IPS-15b (cell line): ENCODE results near the gene NUP50.

Experiments
- H3K27me3 ChIP-seq: one replicate; pipeline ENCODE4 v1.6.1; 2013; ENCODE audit warnings: low read length; ENCODE audit not compliant: control insufficient read depth, insufficient read depth
- H3K36me3 ChIP-seq: one replicate; pipeline ENCODE4 v1.6.1; 2013; ENCODE audit warnings: low read length; ENCODE audit not compliant: control insufficient read depth, insufficient read depth
- H3K4me1 ChIP-seq: one replicate; pipeline ENCODE4 v1.6.1; 2013; ENCODE audit warnings: mild to moderate bottlenecking, low read length; ENCODE audit not compliant: control insufficient read depth, insufficient read depth
- H3K4me3 ChIP-seq: one replicate; pipeline ENCODE4 v1.5.1; 2013; ENCODE audit warnings: low read depth, low read length
- H3K9ac ChIP-seq: one replicate; pipeline ENCODE4 v1.6.1; 2013; ENCODE audit warnings: low read depth, mild to moderate bottlenecking, low read length
- H3K9me3 ChIP-seq: one replicate; pipeline ENCODE4 v1.6.1; 2013; ENCODE audit warnings: mild to moderate bottlenecking, low read length; ENCODE audit not compliant: control insufficient read depth, insufficient read depth

Gene NUP50

GRCh38 chr22:45164270-45165088, 754 bp downstream of the NUP50 start:
- Histone ChIP-seq H3K9ac (peak overlapping the region; percentile 76), H3K27me3 (no peaks in the 10 kb centered on the region), H3K36me3 (peaks cover 8% of the 10 kb centered on the region), H3K9me3 (no peaks in the 10 kb centered on the region), H3K4me3 (peak overlapping the region; percentile 77), H3K4me1 (peaks cover 10% of the 10 kb centered on the region)

DNA sequence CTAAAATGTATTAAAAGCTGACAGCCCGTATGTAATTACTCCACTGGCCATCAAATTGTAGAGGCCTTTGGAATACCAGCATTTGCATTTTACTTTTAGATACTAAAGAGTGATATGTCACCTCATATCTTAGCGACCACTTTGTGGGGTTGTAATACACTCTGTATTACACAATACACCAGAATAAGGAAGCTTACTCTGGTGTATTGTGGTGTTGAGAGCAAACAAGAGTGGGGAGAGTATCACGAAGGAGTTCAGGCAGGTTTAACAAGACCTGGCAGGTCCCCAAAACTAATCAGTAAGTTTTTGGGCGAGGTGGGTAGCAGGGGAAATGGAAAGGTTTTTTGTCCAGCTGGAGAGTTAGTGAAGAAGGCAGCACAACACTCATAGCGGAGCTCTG, 3.2 kb downstream of the NUP50 start:
- no peak overlapping the region for H3K9ac ChIP-seq
- H3K4me3 ChIP-seq, result no peak overlapping the region
- H3K4me1 ChIP-seq, result peaks cover 3% of the 10 kb centered on the region
- peaks cover 16% of the 10 kb centered on the region for H3K36me3 ChIP-seq
- no peaks in the 10 kb centered on the region for H3K9me3 ChIP-seq
- no peaks in the 10 kb centered on the region for H3K27me3 ChIP-seq

GRCh38 chr22:45169591-45170466, 6.1 kb downstream of the NUP50 start:
- H3K4me3 ChIP-seq, result no peak overlapping the region
- no peaks in the 10 kb centered on the region for H3K27me3 ChIP-seq
- no peaks in the 10 kb centered on the region for H3K9me3 ChIP-seq
- peaks cover 18% of the 10 kb centered on the region for H3K36me3 ChIP-seq
- no peak overlapping the region for H3K9ac ChIP-seq
- H3K4me1 ChIP-seq, result peaks cover 3% of the 10 kb centered on the region

DNA sequence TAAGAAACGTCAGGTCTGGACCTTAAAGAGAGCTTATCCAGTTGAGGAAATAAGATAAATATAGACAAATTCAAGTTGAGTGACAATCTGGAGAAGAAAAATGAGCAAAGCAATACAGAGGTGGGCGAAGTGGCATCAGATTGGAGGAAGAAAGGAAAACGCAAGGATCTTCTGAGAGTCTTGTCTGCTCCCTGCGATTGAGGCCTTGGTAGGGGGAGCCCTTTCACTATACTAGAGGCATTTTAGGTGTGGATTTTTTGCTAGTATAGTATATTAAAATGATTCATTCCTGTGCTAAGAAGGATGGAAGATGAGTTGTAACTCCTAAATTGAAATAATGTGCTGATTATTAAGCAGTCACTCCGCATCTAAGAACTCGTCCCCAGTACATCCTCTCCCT, 8.1 kb downstream of the NUP50 start:
- Histone ChIP-seq H3K27me3 (no peaks in the 10 kb centered on the region), H3K4me3 (no peak overlapping the region), H3K9ac (no peak overlapping the region), H3K36me3 (peaks cover 18% of the 10 kb centered on the region), H3K4me1 (no peaks in the 10 kb centered on the region), H3K9me3 (no peaks in the 10 kb centered on the region)

GRCh38 chr22:45172881-45173585, 9.3 kb downstream of the NUP50 start:
- Histone ChIP-seq H3K4me1 (no peaks in the 10 kb centered on the region), H3K27me3 (no peaks in the 10 kb centered on the region), H3K9me3 (no peaks in the 10 kb centered on the region), H3K9ac (no peak overlapping the region), H3K4me3 (no peak overlapping the region), H3K36me3 (peaks cover 19% of the 10 kb centered on the region)

DNA sequence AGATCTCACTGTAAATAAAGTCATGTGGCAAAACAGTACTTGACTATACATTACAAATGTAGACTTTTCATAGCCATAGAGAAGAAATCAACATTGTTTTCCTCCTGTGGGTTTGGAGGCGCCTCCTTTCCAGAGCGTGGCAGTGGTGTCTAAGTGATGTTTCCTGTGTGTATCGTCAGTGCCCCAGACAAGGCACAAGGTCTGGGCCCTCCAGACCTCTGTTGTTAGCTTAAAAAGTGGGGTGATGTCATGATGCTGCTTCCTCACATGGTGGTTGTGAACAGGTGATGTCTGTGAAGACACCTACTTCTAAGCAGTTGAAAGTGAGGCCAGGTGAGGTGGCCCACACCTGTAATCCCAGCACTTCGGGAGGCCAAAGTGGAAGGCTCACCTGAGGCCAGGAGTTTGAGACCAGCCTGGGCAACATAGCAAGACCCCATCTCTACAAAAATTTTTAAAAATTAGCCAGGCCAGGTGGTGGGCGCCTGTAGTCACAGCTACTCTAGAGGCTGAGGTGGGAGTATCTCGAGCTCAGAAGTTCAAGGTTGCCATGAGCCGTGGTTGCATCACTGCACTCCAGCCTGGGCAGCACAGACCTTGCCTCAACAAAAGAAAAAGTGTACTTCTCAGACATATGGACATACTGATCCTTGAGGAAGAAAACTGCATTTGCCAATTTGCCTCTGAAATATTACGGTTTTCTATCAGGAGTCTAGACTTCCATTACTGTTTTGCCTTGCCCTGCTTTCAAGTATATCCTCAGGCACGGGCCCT, 15.7 kb downstream of the NUP50 start:
- no peaks in the 10 kb centered on the region for H3K27me3 ChIP-seq

GRCh38 chr22:45180146-45180679, 16.5 kb downstream of the NUP50 start:
- H3K4me1 ChIP-seq, result peaks cover 4% of the 10 kb centered on the region
- no peaks in the 10 kb centered on the region for H3K9me3 ChIP-seq
- H3K9ac ChIP-seq, result no peak overlapping the region
- H3K36me3 ChIP-seq, result peaks cover 18% of the 10 kb centered on the region
- no peaks in the 10 kb centered on the region for H3K27me3 ChIP-seq
- H3K4me3 ChIP-seq, result no peak overlapping the region

More for the DNA sequence above, 15.7 kb downstream of the NUP50 start:
- H3K4me3 ChIP-seq, result no peak overlapping the region
- no peak overlapping the region for H3K9ac ChIP-seq
- no peaks in the 10 kb centered on the region for H3K9me3 ChIP-seq
- peaks cover 4% of the 10 kb centered on the region for H3K4me1 ChIP-seq
- peaks cover 18% of the 10 kb centered on the region for H3K36me3 ChIP-seq

DNA sequence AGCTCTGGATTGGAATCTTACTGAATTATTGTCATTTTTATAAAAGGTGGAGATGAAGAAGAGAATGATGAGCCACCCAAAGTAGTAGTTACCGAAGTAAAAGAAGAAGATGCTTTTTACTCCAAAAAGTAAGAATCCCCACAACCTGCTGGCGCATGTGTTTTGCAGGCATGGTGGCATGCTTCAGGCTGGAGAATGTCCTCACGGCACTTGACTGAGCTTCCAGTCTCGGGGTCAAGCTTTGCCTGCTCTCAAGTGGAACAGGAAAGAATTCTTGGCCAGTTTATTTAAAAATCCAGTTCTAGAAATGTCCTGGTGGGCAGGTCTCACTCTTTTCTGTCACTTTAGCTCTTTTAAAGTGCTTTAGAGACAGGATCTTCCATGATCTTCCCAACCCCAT, 17.5 kb downstream of the NUP50 start:
- Histone ChIP-seq H3K27me3 (no peaks in the 10 kb centered on the region), H3K9ac (no peak overlapping the region), H3K9me3 (no peaks in the 10 kb centered on the region), H3K36me3 (peaks cover 22% of the 10 kb centered on the region), H3K4me1 (peaks cover 4% of the 10 kb centered on the region), H3K4me3 (no peak overlapping the region)

DNA sequence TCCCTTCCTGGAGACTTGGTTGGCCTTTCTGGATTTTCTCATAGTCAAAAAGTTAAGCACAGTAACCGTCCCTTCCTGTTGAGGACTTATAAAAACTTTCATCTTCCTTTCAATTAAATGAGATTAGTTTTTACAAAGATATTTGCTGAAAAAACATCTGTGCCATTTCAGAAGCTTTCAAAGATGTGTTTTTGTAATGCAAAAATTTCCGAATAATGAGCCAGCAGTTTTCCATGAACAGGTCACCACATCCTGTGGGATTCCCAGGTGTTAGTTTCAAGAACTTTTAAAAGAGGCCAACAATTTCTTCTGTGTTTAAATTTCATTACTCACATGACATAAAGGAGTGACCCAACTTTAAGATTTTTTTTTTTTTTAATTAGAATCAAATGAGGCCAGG, 18.0 kb downstream of the NUP50 start:
- peaks cover 22% of the 10 kb centered on the region for H3K36me3 ChIP-seq
- H3K4me1 ChIP-seq, result peaks cover 4% of the 10 kb centered on the region
- H3K9me3 ChIP-seq, result no peaks in the 10 kb centered on the region
- no peaks in the 10 kb centered on the region for H3K27me3 ChIP-seq
- no peak overlapping the region for H3K9ac ChIP-seq
- no peak overlapping the region for H3K4me3 ChIP-seq

DNA sequence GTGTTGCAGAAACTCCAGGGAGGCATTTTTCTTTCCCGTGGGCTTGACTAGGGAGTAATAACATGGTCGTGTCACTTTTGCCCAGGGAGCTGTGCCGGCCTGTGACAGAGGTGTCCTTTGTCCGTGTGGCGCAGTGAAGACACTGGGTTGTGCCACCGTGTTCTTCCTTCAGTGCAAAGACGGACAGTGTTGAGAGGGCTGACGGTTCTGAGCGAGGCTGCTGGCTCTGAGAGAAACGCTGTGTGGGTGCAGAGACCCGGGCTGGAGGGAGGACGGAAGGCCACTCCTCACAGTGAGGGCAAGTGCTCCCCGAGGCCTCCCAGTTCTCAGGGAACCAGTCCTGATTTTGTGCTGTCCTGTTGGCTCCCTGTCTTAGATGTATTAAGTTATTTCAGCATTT, 20.2 kb downstream of the NUP50 start:
- H3K36me3 ChIP-seq, result peaks cover 19% of the 10 kb centered on the region
- H3K9ac ChIP-seq, result no peak overlapping the region

More for the DNA sequence above, 20.2 kb downstream of the NUP50 start:
- H3K9me3 ChIP-seq, result no peaks in the 10 kb centered on the region
- H3K27me3 ChIP-seq, result no peaks in the 10 kb centered on the region
- H3K4me1 ChIP-seq, result peaks cover 4% of the 10 kb centered on the region
- no peak overlapping the region for H3K4me3 ChIP-seq
